Thyroid gland (tissue), 4 donors: ENCODE measurements around the gene NCOA3. TPM values are rescaled to one million over a fixed set of nuclear protein-coding genes. Genes with fewer than 3 reads are reported as not detected.

Experiments used
- DNase-seq, 2 donors: peaks; one replicate each; pipeline ENCODE4 v3.0.0-alpha.2; 2019
- H3K27ac ChIP-seq, 3 donors: fragments of 200-600 bp; sonication (generic); 1 replicate in 2 of 3; 2 replicates in 1 of 3; pipeline ENCODE4 v1.5.1; 2016 to 2019; ENCODE audit warnings: mild to moderate bottlenecking in 1 of 3, moderate library complexity in 1 of 3
- H3K27me3 ChIP-seq: fragments of 200-600 bp; sonication (generic); one replicate; pipeline ENCODE4 v1.5.1; 2019
- H3K36me3 ChIP-seq, 2 donors: fragments of 200-600 bp; sonication (generic); one replicate each; pipeline ENCODE4 v1.5.1; 2016 to 2019
- H3K4me1 ChIP-seq, 2 donors: fragments of 200-600 bp; sonication (generic); one replicate each; pipeline ENCODE4 v1.5.1; 2017 to 2019
- H3K4me3 ChIP-seq, 3 donors: fragments of 200-600 bp; sonication (generic); replicated peaks in 1 of 3; 1 replicate in 2 of 3; 2 replicates in 1 of 3; pipeline ENCODE4 v1.5.1; 2016; ENCODE audit warnings: mild to moderate bottlenecking in 1 of 3
- H3K9me3 ChIP-seq: fragments of 200-600 bp; sonication (generic); one replicate; pipeline ENCODE4 v1.5.1; 2017
- POLR2A ChIP-seq, 2 donors: fragments of 450-650 bp; IDR thresholded peaks; one replicate each; pipeline ENCODE4 v1.6.1; 2017; ENCODE audit warnings: antibody characterized with exemption in 2 of 2, mild to moderate bottlenecking in 2 of 2, moderate library complexity in 1 of 2
- WGBS, 2 donors: methylation state at CpG; one replicate each; pipeline ENCODE4 v1.1.5; 2017; 5-methylcytosine and 5-hydroxymethylcytosine counted together
- intact Hi-C: fragments of 100-400 bp; cut with DNase I; formaldehyde crosslinking; loops from one replicate; pipeline ENCODE4 v1.15.1; 2023
- small RNA-seq: library from RNA; depleted of rRNA; stranded (forward); fragments of <200 nt; gene quantifications from one replicate; pipeline ENCODE3, GENCODE V24; 2016
- total RNA-seq, 4 donors: library from RNA; depleted of rRNA; stranded (reverse); fragments of >200 nt; gene quantifications; one replicate each; pipeline ENCODE4 v1.2.3, GENCODE V29; 2016
- TF ChIP-seq, protein P1 (sequence below), 6 experiments: fragments of 200-600 bp in 3 of 6; fragments of 450-650 bp in 3 of 6; sonication (generic) in 3 of 6; IDR thresholded peaks; one replicate each; pipeline ENCODE4 v1.5.1; 2016 to 2019; ENCODE audit warnings: antibody characterized with exemption in 6 of 6, mild to moderate bottlenecking in 2 of 6, inconsistent platforms in 1 of 6, moderate library complexity in 1 of 6

The NCOA3 gene
- total RNA-seq, 4 donors from 2014 or later = 28.7 to 45.2 (median 36.8) TPM

DNA sequence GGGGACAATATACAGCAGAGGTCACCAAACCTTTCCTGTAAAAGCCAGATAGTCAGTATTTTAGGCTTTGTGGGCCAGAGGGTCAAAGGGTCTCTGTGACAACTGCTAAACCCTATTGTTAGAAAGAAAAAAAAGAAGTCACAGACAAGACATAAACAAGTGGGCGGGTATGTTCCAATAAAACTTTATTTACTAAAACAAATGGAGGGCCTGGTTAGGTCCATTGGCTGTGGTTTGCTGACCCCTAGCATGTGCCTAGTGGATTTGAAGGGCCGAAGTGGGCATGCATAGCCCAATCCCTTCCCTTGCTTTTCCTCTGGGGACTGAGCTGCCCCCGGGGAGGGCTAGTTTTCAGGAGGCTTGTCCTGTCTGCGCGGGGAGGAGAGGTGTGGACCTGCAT lies 204.7 kb downstream of the NCOA3 start:
- Histone ChIP-seq H3K36me3 (no peaks in the 10 kb centered on the region), H3K27me3 (no peaks in the 10 kb centered on the region), H3K4me3 (no peak overlapping the region), H3K9me3 (no peaks in the 10 kb centered on the region), H3K27ac (no peak overlapping the region), H3K4me1 (peaks cover 0 to 14% of the 10 kb centered on the region in 2 donors)
- intact Hi-C loops = no loop called here
- DNase-seq = no peak
- WGBS, 2 donors = 87 to 89% methylated on average over 5 of the region's 5 CpGs
- TF ChIP-seq, protein P1, sequence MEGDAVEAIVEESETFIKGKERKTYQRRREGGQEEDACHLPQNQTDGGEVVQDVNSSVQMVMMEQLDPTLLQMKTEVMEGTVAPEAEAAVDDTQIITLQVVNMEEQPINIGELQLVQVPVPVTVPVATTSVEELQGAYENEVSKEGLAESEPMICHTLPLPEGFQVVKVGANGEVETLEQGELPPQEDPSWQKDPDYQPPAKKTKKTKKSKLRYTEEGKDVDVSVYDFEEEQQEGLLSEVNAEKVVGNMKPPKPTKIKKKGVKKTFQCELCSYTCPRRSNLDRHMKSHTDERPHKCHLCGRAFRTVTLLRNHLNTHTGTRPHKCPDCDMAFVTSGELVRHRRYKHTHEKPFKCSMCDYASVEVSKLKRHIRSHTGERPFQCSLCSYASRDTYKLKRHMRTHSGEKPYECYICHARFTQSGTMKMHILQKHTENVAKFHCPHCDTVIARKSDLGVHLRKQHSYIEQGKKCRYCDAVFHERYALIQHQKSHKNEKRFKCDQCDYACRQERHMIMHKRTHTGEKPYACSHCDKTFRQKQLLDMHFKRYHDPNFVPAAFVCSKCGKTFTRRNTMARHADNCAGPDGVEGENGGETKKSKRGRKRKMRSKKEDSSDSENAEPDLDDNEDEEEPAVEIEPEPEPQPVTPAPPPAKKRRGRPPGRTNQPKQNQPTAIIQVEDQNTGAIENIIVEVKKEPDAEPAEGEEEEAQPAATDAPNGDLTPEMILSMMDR (IDR thresholded peaks at IDR 0.05) = no peak
- TF ChIP-seq POLR2A (IDR thresholded peaks at IDR 0.05) = no peak

Small RNAs within 50 kb of the gene (small RNA-seq; reads per million reads assigned to genes)
- gene RNU6-497P = not detected
- not detected for gene RNU6-563P

Other genes starting within 250 kb of the NCOA3 start
- 10 to 100 TPM; 29.7 to 42.4 (median 30.9) TPM for gene ZMYND8, start 145.2 kb upstream of the NCOA3 start, total RNA-seq